Smooth muscle cell (in vitro differentiated cells): Measurements from ENCODE around the gene SPDEF. TPM values are rescaled to one million over a fixed set of nuclear protein-coding genes. Genes with fewer than 3 reads are reported as not detected.

Experiments
- DNase-seq: peaks from one replicate; lab custom pipeline; 2025; ENCODE audit not compliant: unreplicated experiment; lab: John Stamatoyannopoulos, UW
- H2AFZ ChIP-seq: fragments of 200-600 bp; sonication (generic); 2 replicates; pipeline ENCODE4 v1.6.0; 2016; ENCODE audit warnings: antibody characterized with exemption, low read depth, mild to moderate bottlenecking
- H3F3A ChIP-seq: fragments of 200-600 bp; sonication (generic); 2 replicates; pipeline ENCODE4 v1.6.0; 2017; ENCODE audit warnings: antibody characterized with exemption, low read depth
- H3K27ac ChIP-seq: fragments of 200-600 bp; sonication (generic); 2 replicates; pipeline ENCODE4 v1.5.1; 2016; ENCODE audit warnings: low read depth, mild to moderate bottlenecking
- H3K27me3 ChIP-seq: fragments of 200-600 bp; sonication (generic); 2 replicates; pipeline ENCODE4 v1.6.1; 2016; ENCODE audit warnings: low read depth, mild to moderate bottlenecking
- H3K36me3 ChIP-seq: fragments of 200-600 bp; sonication (generic); 2 replicates; pipeline ENCODE4 v1.5.1; 2016; ENCODE audit warnings: low read depth
- H3K4me1 ChIP-seq: fragments of 200-600 bp; sonication (generic); 2 replicates; pipeline ENCODE4 v1.5.1; 2016; ENCODE audit warnings: low read depth
- H3K4me2 ChIP-seq: fragments of 200-600 bp; sonication (generic); 2 replicates; pipeline ENCODE4 v1.6.0; 2016; ENCODE audit warnings: mild to moderate bottlenecking
- H3K4me3 ChIP-seq: fragments of 200-600 bp; sonication (generic); 2 replicates; pipeline ENCODE4 v1.5.1; 2016; ENCODE audit warnings: mild to moderate bottlenecking
- H3K79me2 ChIP-seq: fragments of 200-600 bp; sonication (generic); 2 replicates; pipeline ENCODE4 v1.6.0; 2016; ENCODE audit warnings: low read depth, mild to moderate bottlenecking
- H3K9ac ChIP-seq: fragments of 200-600 bp; sonication (generic); 2 replicates; pipeline ENCODE4 v1.6.0; 2016; ENCODE audit warnings: low read depth
- H3K9me3 ChIP-seq: fragments of 200-600 bp; sonication (generic); replicated peaks from 2 replicates; pipeline ENCODE4 v1.5.1; 2016; ENCODE audit warnings: low read depth
- H4K20me1 ChIP-seq: fragments of 200-600 bp; sonication (generic); 2 replicates; pipeline ENCODE4 v1.6.0; 2016; ENCODE audit warnings: low read depth
- CTCF ChIP-seq: fragments of 200-600 bp; sonication (generic); IDR thresholded peaks from 2 replicates; pipeline ENCODE4 v1.5.1; 2017; ENCODE audit warnings: borderline replicate concordance, mild to moderate bottlenecking, antibody characterized with exemption; ENCODE audit not compliant: insufficient read depth, poor library complexity, severe bottlenecking
- WGBS: methylation state at CpG from one replicate; pipeline ENCODE4 v1.1.7; 2016; ENCODE audit warnings: low lambda C conversion rate; 5-methylcytosine and 5-hydroxymethylcytosine counted together
- polyA plus RNA-seq: library from polyadenylated mRNA; unstranded; fragments of >200 nt; fragmentation: Nextera tagmentation; extraction: Ambion mirVana; gene quantifications from 2 replicates; pipeline ENCODE4 v1.2.1, GENCODE V29; 2016
- total RNA-seq: library from RNA; depleted of rRNA; stranded (reverse); fragments of >200 nt; gene quantifications from 2 replicates; pipeline ENCODE4 v1.2.3, GENCODE V29; 2014

SPDEF gene
- not detected in 2 replicates for total RNA-seq
- 0.16 and 0.21 TPM in 2 replicates for polyA plus RNA-seq

GRCh38 chr6:34556031-34556471, at the start of gene SPDEF:
Gene SPDEF (minus strand): TSS chr6:34556329. CDS start chr6:34544455, 11,874 bp downstream.
- Histone ChIP-seq H3K36me3 (no peaks in the 10 kb centered on the region), H3K79me2 (no peaks in the 10 kb centered on the region), H3K9me3 (no peaks in the 10 kb centered on the region), H3K4me1 (no peaks in the 10 kb centered on the region), H4K20me1 (no peaks in the 10 kb centered on the region), H3K27ac (no peak within 1 kb of the TSS), H3K27me3 (no peaks in the 10 kb centered on the region), H3K4me2 (no peak within 1 kb of the TSS), H3F3A (no peaks in the 10 kb centered on the region), H3K9ac (no peak within 1 kb of the TSS), H2AFZ (no peak within 1 kb of the TSS), H3K4me3 (no peak within 1 kb of the TSS)
- DNase-seq = no peak
- no peak for TF ChIP-seq CTCF
- WGBS = 85% methylated on average over 6 of the region's 6 CpGs

- Histone ChIP-seq H3K27ac (no peak overlapping the region), H3K4me1 (no peaks in the 10 kb centered on the region), H3K36me3 (peaks cover 4% of the 10 kb centered on the region), H3K9me3 (no peaks in the 10 kb centered on the region), H4K20me1 (peaks cover 99% of the 10 kb centered on the region), H3K4me3 (no peak overlapping the region), H2AFZ (no peak overlapping the region), H3K9ac (no peak overlapping the region), H3K27me3 (no peaks in the 10 kb centered on the region), H3K79me2 (peaks cover 31% of the 10 kb centered on the region), H3K4me2 (no peak overlapping the region), H3F3A (no peaks in the 10 kb centered on the region)
- WGBS = 96% methylated on average over 4 of the region's 4 CpGs
- DNase-seq = no peak
- TF ChIP-seq CTCF = no peak
Observed at GRCh38 chr6:34603707-34604106, 47.6 kb upstream of the SPDEF start.

GRCh38 chr6:34602318-34603111, 46.4 kb upstream of the SPDEF start:
- peaks cover 99% of the 10 kb centered on the region for H4K20me1 ChIP-seq
- no peaks in the 10 kb centered on the region for H3K4me1 ChIP-seq
- no peak overlapping the region for H3K27ac ChIP-seq
- DNase-seq = no peak
- H3K36me3 ChIP-seq = peaks cover 4% of the 10 kb centered on the region
- no peaks in the 10 kb centered on the region for H3K9me3 ChIP-seq
- H2AFZ ChIP-seq = no peak overlapping the region
- no peaks in the 10 kb centered on the region for H3K27me3 ChIP-seq
- H3K79me2 ChIP-seq = peaks cover 31% of the 10 kb centered on the region
- no peak overlapping the region for H3K4me3 ChIP-seq
- 70% methylated on average over 10 of the region's 10 CpGs for WGBS
- no peak for TF ChIP-seq CTCF
- H3K9ac ChIP-seq = no peak overlapping the region
- H3K4me2 ChIP-seq = no peak overlapping the region
- no peaks in the 10 kb centered on the region for H3F3A ChIP-seq

GRCh38 chr6:34601706-34602105, 45.6 kb upstream of the SPDEF start:
- 73% methylated on average over 4 of the region's 4 CpGs for WGBS

More at GRCh38 chr6:34601706-34602105, 45.6 kb upstream of the SPDEF start:
- Histone ChIP-seq H3K27ac (no peak overlapping the region), H3K9ac (no peak overlapping the region), H2AFZ (no peak overlapping the region), H3K4me1 (no peaks in the 10 kb centered on the region), H3K9me3 (no peaks in the 10 kb centered on the region), H3F3A (no peaks in the 10 kb centered on the region), H3K4me2 (no peak overlapping the region), H4K20me1 (peaks cover 99% of the 10 kb centered on the region), H3K79me2 (peaks cover 24% of the 10 kb centered on the region), H3K36me3 (peaks cover 4% of the 10 kb centered on the region), H3K27me3 (no peaks in the 10 kb centered on the region), H3K4me3 (no peak overlapping the region)
- no peak for DNase-seq
- no peak for TF ChIP-seq CTCF
